ENCODE data around the gene KLK3.

GRCh38 chr19:50861010-50861409, 6.3 kb downstream of the KLK3 start:
- TF ChIP-seq EZH2 (IDR thresholded peaks at IDR 0.05) (no peak), POLR2AphosphoS5 (IDR thresholded peaks at IDR 0.05; ENCODE audit: borderline replicate concordance, low read depth, low read length) (no peak), FOXP2 (optimal IDR thresholded peaks at IDR 0.05; ENCODE audit: control extremely low read depth, extremely low read length, insufficient read depth) (no peak)
